ENCODE data around the gene LRRC2.

LRRC2 gene

DNA sequence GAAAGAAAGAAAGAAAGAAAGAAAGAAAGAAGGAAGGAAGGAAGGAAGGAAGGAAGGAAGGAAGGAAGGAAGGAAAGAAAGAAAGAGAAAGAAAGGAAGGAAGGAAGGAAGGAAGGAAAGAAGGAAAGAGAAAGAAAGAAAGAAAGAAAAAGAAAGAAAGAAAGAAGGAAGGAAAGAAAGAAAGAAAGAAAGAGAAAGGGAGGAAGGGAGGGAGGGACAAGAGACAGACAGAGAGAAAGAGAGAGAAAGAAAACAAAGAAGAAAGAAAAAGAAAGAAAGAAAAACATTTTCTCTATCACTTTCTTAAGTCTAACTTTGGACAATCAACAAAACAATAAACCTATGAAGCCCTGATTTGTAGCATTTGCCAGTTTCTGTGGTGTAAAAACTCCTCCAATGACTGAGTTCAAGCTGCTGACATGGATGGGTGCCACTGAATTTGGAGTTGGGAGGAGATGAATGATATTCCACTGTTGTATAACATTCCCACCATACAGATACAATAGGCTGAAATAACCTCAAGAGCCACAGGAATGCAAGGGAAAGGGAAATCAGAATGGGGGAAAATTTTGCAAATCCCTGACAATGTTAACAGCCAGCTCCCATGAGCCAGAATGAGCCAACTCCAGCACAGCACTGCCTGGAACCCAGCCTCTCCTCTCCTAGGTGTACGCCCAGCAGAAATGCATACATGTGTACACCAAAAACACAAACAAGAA is 83.3 kb downstream of the LRRC2 start:
- DNase-seq (ENCODE audit: low read depth in 4 of 4, low spot score in 1 of 4): no peak

DNA sequence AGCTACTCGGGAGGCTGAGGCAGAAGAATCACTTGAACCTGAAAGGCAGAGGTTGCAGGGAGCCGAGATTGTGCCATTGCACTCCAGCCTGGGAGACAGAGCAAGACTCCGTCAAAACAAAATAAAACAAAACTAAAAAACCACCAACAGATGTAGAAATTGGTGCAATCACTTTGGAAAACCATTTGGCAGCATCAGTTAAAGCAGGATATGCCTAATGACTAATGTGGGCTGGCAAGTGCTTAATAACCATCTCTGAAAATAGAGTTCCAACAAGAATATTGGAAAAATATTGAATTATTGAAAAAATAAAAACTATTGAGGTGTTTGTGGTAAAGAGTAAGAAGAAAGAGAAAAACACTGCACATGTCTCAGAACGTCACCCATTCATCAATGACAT is 84.5 kb downstream of the LRRC2 start:
- DNase-seq (ENCODE audit: low read depth in 4 of 4, low spot score in 1 of 4): no peak

DNA sequence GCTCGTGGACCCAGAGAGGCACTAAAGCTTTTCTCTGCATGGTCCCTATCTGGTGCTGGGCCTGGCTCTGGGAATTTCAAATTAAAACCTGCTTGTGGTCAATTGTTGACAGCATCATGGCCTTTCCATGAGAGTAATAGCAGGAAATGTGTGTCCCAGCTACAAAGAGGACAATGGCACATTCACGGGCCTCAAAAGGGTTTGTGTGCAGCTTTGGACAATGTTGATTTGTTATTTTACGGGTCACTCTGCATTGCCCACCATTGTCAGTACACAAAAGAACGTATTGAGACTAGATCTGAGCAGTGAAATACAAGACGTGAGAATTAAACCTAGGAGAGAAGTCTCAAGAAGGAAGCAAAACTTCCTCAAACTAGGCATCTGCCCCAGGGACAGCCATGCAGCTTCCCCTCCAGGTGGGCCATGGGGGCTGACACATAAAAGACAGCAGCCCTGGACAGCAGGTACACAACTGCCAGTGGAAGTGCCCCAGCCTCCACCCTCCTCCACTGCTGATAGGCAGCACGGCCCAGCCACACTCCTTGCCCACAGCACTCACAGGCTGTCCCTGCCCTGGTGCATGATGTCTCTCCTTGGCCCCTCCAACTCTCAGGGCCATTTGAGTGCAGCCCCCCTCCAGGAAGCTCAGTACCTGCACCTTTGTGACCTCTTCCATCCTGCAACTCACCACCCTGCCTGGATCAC is 85.5 kb downstream of the LRRC2 start:
- no peak for DNase-seq (ENCODE audit: low read depth in 4 of 4, low spot score in 1 of 4)

DNA sequence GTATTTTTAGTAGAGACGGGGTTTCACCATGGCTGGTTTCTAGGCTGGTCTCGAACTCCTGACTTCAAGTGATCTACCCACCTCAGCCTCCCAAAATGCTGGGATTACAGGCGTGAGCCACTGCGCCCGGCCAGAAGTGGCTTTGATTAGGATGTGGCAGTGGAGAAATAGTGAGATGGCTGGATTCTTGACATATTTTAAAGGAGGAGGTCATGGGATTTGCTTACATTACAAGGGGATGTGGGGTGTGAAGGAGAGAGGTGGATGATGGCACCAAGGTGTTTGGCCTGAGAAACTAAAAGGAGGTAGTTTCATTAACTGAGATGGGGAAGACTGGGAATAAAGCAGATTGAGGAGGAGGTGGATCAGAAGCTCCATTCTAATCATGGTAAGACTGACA is 86.4 kb downstream of the LRRC2 start:
- DNase-seq (ENCODE audit: low read depth in 4 of 4, low spot score in 1 of 4): no peak

DNA sequence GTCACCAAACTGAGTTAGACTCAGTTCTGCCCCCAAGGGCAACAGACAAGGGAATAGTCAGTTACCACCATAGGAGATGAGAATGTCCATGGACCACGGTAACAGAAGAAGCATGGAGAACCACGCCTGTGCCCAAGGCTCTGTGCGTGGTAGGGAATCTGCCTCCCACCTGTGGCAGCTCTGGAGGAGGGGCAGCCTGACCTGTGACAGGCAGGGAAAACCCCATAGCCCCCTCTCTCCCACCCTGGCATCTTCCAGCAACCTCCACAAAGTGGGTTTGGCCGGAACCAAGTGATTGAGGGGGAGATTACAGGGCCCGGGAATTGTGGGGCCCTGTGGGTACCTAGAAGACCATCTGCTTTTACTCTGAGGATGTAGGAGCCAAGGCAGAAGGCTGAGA is 87.1 kb downstream of the LRRC2 start:
- DNase-seq (ENCODE audit: low read depth in 4 of 4, low spot score in 1 of 4): no peak

DNA sequence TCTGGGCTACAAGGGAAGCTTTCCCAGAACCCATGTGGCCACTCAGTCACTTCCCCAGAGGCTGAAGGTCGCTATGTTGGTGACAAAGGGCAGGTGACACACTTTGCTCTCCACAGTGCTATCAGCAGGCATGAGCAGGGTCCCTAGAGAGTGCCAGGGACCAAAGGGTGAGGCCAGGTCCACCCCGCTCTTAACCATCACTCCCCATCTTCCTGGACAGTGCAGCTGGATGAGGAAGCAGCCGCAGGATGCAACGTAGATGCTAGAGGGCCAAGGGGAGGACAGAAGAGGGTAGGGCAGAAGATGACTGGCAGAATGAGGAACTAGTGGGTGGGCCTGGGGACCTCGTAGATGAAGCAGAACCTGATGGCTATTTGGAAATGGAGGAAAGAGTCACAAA is 87.8 kb downstream of the LRRC2 start:
- no peak for DNase-seq (ENCODE audit: low read depth in 4 of 4, low spot score in 1 of 4)

DNA sequence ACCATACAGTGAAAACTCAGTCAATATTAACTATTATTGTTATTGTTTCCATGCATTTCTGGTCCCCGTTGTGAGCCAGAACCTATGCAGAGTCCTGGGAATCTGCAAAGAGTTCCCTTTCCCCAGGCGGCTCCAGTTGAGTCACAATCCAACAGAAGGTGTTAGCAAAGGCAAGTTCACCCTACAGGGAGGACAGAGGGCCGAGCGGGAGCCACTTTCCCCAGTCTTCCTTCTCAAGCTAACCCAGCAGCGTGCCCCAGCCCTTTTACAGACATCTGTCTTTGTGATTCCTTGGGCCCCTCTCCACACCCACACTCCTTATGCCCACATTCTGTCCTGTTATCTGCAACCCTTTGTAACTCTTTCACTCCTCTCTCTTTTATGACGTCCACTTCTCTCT is 88.3 kb downstream of the LRRC2 start:
- DNase-seq (ENCODE audit: low read depth in 4 of 4, low spot score in 1 of 4): no peak

DNA sequence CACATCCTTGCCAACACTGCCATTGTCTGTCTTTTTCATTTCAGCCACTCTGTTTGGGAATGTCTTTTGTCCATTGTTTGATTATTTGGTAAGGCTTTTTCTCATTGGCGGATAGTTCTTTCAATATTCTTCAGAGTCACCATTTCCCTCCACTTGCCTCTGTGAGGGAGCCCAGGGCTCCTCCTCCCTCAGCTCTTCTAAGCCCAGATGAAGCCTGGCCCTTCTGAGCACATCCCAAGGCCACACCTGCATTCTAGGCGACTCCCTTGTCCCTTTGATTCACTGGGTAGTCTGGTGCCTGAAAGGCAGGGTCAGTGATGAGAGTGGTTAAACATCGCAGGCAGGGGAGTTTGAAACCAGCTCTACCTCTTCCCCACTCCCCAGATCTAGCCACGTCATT is 89.0 kb downstream of the LRRC2 start:
- DNase-seq (ENCODE audit: low read depth in 4 of 4, low spot score in 1 of 4): no peak

DNA sequence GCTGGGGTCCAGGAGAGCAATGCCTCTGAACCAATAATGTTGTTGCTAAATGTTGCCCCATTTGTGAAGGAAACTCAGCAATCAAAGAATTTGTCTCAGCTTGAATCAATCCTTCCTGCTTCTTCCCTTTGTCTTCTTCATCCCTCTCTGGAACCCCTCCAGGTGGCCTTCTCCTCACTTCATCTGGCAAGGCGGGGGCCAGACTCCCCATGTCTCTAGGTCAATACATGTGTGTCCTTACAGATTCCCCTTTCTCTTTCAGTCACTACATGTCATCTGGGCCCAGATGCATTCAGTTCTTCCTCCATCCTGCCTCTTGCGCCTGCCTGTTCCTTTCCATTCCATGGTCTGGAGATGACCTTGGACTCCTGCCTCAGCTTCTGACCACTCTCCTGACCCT is 93.4 kb downstream of the LRRC2 start:
- DNase-seq (ENCODE audit: low read depth in 4 of 4, low spot score in 1 of 4): no peak

DNA sequence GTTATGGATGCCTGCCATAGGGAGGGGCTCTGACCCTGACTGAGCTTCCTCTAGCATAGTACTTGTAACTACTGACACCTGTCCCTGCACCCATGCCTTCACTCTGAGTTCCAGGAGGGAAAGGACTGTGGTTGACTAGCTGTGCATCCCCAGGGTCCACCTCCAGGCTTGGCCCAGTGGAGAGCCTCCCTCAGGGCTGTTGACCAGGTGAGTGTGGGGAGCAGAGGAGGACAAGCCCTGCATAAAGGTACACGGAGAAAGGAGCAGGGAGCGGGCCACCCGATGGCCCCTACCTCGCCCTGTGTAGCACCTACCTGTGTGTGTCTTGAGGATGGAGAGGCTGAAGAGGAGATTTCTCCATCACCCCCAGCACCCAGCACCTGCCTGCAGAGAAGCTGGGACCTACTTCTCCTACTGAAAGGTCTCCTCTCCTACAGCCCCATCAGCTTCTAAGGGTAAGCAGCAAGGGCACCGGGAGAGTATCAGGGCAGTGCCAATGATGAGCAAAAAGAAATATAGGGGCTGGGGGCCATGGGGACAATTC is 94.7 kb downstream of the LRRC2 start:
- DNase-seq (ENCODE audit: low read depth in 4 of 4, low spot score in 1 of 4): no peak

DNA sequence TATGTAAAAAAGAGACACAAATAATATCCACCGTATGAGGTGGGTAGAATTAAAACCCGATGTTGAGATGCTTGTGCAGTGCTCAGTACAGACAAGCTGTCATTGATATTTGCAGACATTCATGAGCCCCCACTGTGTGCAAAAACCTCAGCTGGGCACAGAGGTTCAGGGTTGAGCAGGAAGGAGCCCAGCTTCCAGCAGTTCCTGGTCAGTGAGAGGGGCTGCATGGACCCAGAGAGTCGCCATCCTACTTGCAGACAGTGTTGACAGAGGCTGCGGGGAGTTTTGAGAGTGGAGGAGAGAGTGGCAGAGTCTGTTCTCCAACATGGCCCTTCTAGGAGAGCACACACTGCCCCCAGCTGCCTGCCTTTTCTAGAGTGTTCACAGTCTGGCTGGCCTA is 95.3 kb downstream of the LRRC2 start:
- no peak for DNase-seq (ENCODE audit: low read depth in 4 of 4, low spot score in 1 of 4)

DNA sequence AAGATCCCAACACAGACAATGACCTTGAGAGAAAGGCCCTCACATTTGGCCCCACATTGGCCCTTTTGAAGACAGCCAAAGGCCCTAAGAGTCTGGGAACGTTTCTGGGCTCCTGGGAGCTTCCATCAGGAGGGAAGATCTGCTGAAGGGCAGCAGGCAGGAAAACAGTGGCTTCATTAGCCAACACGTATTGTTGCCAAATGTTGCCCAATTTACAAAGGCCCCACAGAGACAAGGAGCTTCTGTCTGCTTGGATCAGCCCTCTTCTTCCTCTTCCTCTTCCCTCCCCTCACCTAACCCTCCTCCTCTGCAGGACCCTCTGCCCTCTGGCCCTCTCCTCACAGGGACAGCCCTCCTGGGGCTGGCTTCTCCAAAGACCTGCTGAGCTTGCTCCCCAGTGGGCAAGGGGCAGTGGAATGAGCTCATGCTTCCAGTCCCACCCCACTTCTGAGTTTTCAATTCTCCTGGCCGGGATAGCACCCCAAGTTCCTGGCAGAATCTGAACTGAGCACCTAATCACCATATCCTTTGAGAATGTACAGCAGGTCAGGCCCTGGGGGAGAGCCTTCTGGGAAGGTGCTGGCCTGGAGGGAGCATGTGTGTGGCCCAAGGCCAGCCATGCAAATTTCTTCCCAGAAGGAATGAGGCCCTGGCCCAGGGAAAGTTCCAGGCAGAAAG is 96.3 kb downstream of the LRRC2 start:
- no peak for DNase-seq (ENCODE audit: low read depth in 4 of 4, low spot score in 1 of 4)

DNA sequence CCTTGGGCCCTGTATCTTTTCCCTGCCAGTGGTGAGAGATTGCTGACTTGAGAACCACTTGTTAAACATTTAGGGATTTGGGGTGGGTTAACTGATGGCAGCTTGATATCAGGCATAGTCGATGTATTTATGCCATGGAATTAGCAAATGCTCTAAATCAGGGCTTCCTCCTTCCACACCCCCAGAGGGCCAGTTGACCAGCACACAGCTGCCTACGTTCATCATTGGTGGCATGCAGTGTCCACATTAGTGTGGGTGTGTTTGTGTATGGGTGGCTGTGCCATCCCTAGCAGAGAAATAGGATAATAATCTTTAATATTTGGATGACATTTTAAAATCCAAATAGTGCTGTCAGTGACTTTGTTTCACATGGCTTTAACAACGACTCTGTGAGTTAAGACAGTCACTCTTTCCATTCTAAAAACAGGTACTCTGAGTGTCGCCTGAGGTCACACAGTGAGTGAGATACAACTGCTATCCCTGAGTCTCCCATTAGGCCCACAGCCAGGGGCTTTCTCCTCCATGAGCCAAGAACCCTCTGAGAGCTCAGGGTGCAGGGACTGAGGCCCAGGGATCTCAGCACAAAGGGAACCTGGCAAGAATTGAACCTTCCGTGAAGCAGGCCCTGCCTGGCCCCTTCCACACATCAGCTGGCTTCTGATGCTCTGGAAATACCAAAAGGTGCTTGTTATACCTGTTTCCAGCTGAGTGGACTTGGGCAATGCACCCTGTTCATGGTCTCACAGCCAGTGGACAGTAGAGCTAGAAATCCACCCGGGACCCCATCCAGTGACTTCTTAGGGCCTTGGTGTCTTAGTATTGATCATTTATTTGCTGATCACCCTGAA is 97.1 kb downstream of the LRRC2 start:
- DNase-seq (ENCODE audit: low read depth in 4 of 4, low spot score in 1 of 4): no peak

DNA sequence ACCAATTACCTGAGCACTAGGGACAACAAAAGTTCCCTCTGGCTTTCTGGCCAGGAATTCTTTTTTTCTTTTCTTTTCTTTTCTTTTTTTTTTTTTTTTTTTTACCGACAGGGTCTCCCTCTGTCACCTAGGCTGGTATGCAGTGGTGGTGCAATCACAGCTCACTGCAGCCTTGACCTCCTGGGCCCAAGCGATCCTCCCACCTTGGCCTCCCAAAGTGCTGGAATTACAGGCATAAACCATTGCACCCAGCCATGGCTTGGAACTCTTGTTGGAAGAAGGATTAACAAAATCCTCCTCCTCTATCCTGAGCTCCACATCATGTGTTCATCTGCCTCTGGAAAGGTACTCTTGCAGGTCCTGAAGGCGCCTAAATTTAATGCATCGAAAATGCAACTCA is 98.5 kb downstream of the LRRC2 start:
- no peak for DNase-seq (ENCODE audit: low read depth in 4 of 4, low spot score in 1 of 4)

DNA sequence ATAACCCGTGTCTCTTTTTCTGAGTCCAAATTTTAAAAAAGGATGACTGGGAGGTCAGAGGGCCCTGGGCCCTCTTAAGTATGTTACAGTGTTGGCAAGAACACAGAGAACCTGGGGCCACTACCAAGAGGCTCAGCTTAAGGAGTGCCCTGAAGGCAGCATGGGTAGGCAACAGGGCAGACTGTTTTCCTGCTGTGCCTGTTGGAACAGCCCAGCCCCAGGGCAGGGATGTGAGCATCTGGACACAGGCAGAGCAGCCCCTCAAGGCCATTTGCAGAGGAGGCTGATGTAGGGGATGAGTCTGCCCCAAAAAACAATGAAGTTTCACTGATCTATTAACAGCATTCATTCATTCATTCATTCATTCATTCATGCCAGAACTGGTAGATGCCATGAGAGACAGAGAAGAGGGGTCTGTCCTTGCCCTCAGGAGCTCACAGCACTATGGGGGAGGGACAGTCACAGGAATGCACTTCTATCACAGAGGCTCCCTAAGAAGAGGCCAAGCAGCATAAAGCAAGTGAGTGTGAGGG is 99.2 kb downstream of the LRRC2 start:
- DNase-seq (ENCODE audit: low read depth in 4 of 4, low spot score in 1 of 4): no peak

DNA sequence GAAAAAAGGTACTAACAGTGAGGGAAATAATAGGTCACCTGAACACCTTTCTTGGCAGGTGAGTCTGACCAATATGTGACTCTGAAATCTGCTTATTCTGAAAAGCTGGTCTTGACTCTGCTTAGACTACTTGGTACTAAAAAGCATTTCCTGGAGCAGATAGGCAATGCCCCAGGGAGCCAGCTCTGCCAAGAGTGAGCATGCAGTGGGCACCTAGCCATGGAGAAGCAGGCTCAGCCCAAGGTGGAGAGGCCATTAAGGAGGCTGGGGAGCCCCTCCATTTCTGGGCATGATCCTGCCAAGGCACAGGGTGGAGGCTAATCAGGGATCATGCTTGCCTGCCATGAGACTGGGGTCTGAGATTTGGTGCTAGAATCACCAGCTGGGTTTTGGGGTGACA is 99.8 kb downstream of the LRRC2 start:
- no peak for DNase-seq (ENCODE audit: low read depth in 4 of 4, low spot score in 1 of 4)

Data from stimulated activated CD4-positive, alpha-beta T cell treated with anti-CD3 and anti-CD28 coated beads, Interleukin-1b, Interleukin-23, amount 100 ng/mL, for 24 hours (primary cell).